CD8-positive, alpha-beta memory T cell (primary cell): ENCODE data around the gene CRB3. TPM values are rescaled to one million over a fixed set of nuclear protein-coding genes. Genes with fewer than 3 reads are reported as not detected.

ENCODE experiments used
- CTCF ChIA-PET: fragments of 350-600 bp; sonication (Branson Sonifier 250); formaldehyde crosslinking; loops from one replicate; lab custom pipeline; 2021; ENCODE audit warnings: antibody characterized with exemption; lab: Charles Lee
- POLR2A ChIA-PET: fragments of 350-600 bp; sonication (Branson Sonifier 250); formaldehyde crosslinking; loops from one replicate; lab custom pipeline; 2021; ENCODE audit warnings: antibody characterized with exemption; lab: Charles Lee
- DNase-seq, 5 donors: peaks; one replicate each; pipeline versions ENCODE4 v3.0.0 to v3.0.0-alpha.2; 2020 to 2022; ENCODE audit warnings: mixed read lengths in 1 of 5
- H3K27ac ChIP-seq: one replicate; pipeline ENCODE4 v1.7.0; 2013; ENCODE audit warnings: low read depth, mild to moderate bottlenecking, low read length, moderate library complexity
- H3K27me3 ChIP-seq: 2 replicates; pipeline ENCODE4 v1.7.0; 2013; ENCODE audit warnings: low read length, mild to moderate bottlenecking; ENCODE audit not compliant: insufficient read depth, poor library complexity, severe bottlenecking
- H3K36me3 ChIP-seq: 2 replicates; pipeline ENCODE4 v1.7.0; 2013; ENCODE audit warnings: mild to moderate bottlenecking, low read length, moderate library complexity; ENCODE audit not compliant: insufficient read depth
- H3K4me1 ChIP-seq: 2 replicates; pipeline ENCODE4 v1.7.0; 2013; ENCODE audit warnings: mild to moderate bottlenecking, low read length, moderate library complexity; ENCODE audit not compliant: insufficient read depth
- H3K4me3 ChIP-seq: 2 replicates; pipeline ENCODE4 v1.7.0; 2013; ENCODE audit warnings: mild to moderate bottlenecking, low read length
- H3K9me3 ChIP-seq: 2 replicates; pipeline ENCODE4 v1.7.0; 2013; ENCODE audit warnings: mild to moderate bottlenecking, low read length
- H3K27ac Mint-ChIP-seq, 8 donors: one replicate each; pipeline ENCODE4 v1.8.0; 2020 to 2021; ENCODE audit warnings: mixed read lengths in 8 of 8, mild to moderate bottlenecking in 6 of 8, inconsistent platforms in 3 of 8, moderate library complexity in 3 of 8
- H3K27me3 Mint-ChIP-seq, 2 donors: one replicate each; pipeline ENCODE4 v1.8.0; 2020 to 2021; ENCODE audit warnings: mixed read lengths in 2 of 2, mild to moderate bottlenecking in 1 of 2, moderate library complexity in 1 of 2
- H3K36me3 Mint-ChIP-seq, 3 donors: one replicate each; pipeline ENCODE4 v1.8.0; 2020 to 2021; ENCODE audit warnings: mixed read lengths in 3 of 3, inconsistent platforms in 1 of 3, mild to moderate bottlenecking in 1 of 3
- H3K4me1 Mint-ChIP-seq, 3 donors: one replicate each; pipeline ENCODE4 v1.8.0; 2020 to 2021; ENCODE audit warnings: mixed read lengths in 3 of 3, inconsistent platforms in 1 of 3, mild to moderate bottlenecking in 1 of 3
- H3K4me3 Mint-ChIP-seq, 7 donors: one replicate each; pipeline ENCODE4 v1.8.0; 2020 to 2021; ENCODE audit warnings: mixed read lengths in 7 of 7, mild to moderate bottlenecking in 6 of 7, moderate library complexity in 4 of 7, inconsistent platforms in 2 of 7
- H3K9me3 Mint-ChIP-seq, 5 donors: one replicate each; pipeline ENCODE4 v1.8.0; 2020 to 2022; ENCODE audit warnings: mixed read lengths in 5 of 5, mild to moderate bottlenecking in 3 of 5, moderate library complexity in 2 of 5, inconsistent platforms in 1 of 5
- polyA plus RNA-seq: library from polyadenylated mRNA; unstranded; fragments of 300-500 nt; fragmentation: Illumina TruSeq; gene quantifications from one replicate; pipeline ENCODE4 v1.2.3, GENCODE V29; 2021
- total RNA-seq, 2 experiments: library from RNA; stranded (reverse); gene quantifications; one replicate each; pipeline ENCODE4 v1.2.3, GENCODE V29; 2021

Gene CRB3
- total and polyA plus RNA-seq, 3 experiments from 2014 or later, result 0.88 to 4.1 (median 1.8) TPM

DNA sequence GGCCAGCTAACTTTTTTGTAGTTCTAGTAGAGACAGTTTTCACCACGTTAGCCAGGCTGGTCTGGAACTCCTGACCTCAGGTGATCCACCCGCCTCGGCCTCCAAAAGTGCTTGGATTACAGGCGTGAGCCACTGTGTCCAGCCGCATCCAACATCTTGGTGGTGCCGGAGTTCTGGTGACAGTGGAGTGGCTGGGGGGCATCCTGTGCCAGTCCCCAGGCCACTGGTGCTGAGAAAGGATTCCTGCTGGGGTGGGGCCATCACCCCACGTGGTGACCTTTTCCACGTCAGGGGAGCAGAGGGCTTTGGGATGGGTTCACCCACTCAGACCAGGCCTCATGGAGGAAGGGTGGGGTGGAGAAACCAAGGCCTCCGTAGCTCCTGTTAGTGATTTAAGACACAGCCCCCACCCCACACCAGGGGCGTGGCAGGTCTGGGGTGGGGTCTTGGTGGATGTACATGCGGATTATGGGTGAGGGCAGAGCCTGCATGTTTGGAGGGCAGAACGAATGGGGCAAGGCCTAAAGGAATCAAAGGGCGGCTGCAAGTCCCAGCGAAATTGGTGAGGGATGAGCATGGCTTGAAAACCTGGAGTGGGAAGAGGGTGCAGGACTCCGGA lies 51.0 kb downstream of the CRB3 start:
- no peaks in the 10 kb centered on the region for H3K27me3 ChIP-seq
- CTCF ChIA-PET, result interaction anchor here (2.9 to 3.9 kb wide), 2 partner anchors 223 to 348 kb away, joined by 12 to 40 read pairs; partner anchors contain the start of gene GPR108
- H3K27me3 Mint-ChIP-seq, result no peaks in the 10 kb centered on the region
- H3K4me3 Mint-ChIP-seq, result peak overlapping the region; percentile 53 to 94 (median 59)
- no peak overlapping the region for H3K27ac ChIP-seq
- no peaks in the 10 kb centered on the region for H3K36me3 ChIP-seq
- POLR2A ChIA-PET, result interaction anchor here (0.6 kb wide), 1 partner anchor 349 kb away, joined by 4 read pairs; no protein-coding TSS in a partner anchor
- no peak for DNase-seq
- H3K27ac Mint-ChIP-seq, result peak overlapping the region in 4 of 8 donors; percentile 41 to 59 (median 56)
- no peak overlapping the region for H3K4me3 ChIP-seq
- no peaks in the 10 kb centered on the region for H3K9me3 ChIP-seq
- H3K9me3 Mint-ChIP-seq, result no peaks in the 10 kb centered on the region
- peaks cover 0 to 3% (median 0%) of the 10 kb centered on the region in 3 donors for H3K36me3 Mint-ChIP-seq
- H3K4me1 ChIP-seq, result peaks cover 15% of the 10 kb centered on the region
- H3K4me1 Mint-ChIP-seq, result peaks cover 30 to 33% (median 32%) of the 10 kb centered on the region in 3 donors

DNA sequence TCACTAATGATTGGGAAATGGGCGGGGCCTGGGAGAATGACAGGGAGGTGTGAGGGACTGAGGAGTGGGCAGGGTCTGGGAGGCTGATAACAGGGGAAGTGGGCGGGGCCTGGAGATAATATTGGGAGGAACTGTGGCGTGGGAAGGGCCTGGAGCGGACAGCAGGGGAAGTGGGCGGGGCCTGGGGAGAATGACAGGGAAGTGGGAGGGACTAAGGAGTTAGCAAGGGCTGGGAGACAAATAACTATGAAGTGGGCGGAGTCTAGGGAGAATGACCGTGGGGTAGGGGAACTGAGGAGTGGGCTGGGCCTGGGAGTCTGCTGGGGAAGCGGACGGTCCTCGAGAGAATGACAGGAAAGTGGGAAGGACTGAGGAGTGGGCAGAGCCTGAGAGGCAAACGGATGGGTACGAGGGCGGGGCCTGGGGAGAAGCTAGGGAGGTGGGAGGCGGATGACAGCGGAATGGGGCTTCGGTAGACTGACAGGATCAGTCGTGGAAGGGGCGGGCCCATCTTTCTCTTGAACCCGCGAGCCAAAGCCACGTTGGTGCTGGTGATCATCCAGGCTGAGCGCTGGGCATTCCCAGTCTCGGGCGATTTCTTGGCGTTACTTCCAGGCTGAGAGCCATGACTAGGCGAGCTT lies 52.1 kb downstream of the CRB3 start:
- peaks cover 15% of the 10 kb centered on the region for H3K4me1 ChIP-seq
- Mint-ChIP-seq H3K27me3 (no peaks in the 10 kb centered on the region), H3K9me3 (no peaks in the 10 kb centered on the region), H3K4me1 (peaks cover 31 to 37% (median 32%) of the 10 kb centered on the region in 3 donors), H3K4me3 (peak overlapping the region; percentile 92 to 98 (median 94)), H3K36me3 (peaks cover 0 to 3% (median 0%) of the 10 kb centered on the region in 3 donors), H3K27ac (peak overlapping the region; percentile 27 to 95 (median 84))
- H3K4me3 ChIP-seq, result peak overlapping the region; percentile 84
- H3K36me3 ChIP-seq, result no peaks in the 10 kb centered on the region
- peak; percentile 49 to 73 (median 56) for DNase-seq
- no peaks in the 10 kb centered on the region for H3K27me3 ChIP-seq
- ChIA-PET CTCF (interaction anchor here (0.6 to 3.9 kb wide), 31 partner anchors 11 to 351 kb away, joined by 3 to 40 read pairs (median 4); partner anchors contain the start of genes ALKBH7, DENND1C, GPR108 and TNFSF9), POLR2A (interaction anchor here (0.7 to 1.5 kb wide), 4 partner anchors 91 to 348 kb away, joined by 3 to 7 read pairs (median 4); no protein-coding TSS in a partner anchor)
- peak overlapping the region; percentile 70 for H3K27ac ChIP-seq
- H3K9me3 ChIP-seq, result no peaks in the 10 kb centered on the region

Other genes with a start within 250 kb of the CRB3 start
- gene MLLT1, start 184.3 kb upstream of the CRB3 start, total RNA-seq, result 10 to 100 TPM; 63.9 to 64.2 TPM
- 2.5 TPM for gene MLLT1, start 184.3 kb upstream of the CRB3 start, polyA plus RNA-seq
- gene ACER1, start 130.7 kb upstream of the CRB3 start, total RNA-seq, result not detected
- 2.4 TPM for gene ACER1, start 130.7 kb upstream of the CRB3 start, polyA plus RNA-seq
- gene CLPP, start 102.7 kb upstream of the CRB3 start, total RNA-seq, result 100 to 1,000 TPM; 197 to 201 TPM
- gene CLPP, start 102.7 kb upstream of the CRB3 start, polyA plus RNA-seq, result 175 TPM
- gene ALKBH7, start 91.5 kb upstream of the CRB3 start, total RNA-seq, result 10 to 100 TPM; 25.5 to 34.3 TPM
- gene ALKBH7, start 91.5 kb upstream of the CRB3 start, polyA plus RNA-seq, result 82.2 TPM
- 1 to 10 TPM; 1.6 to 1.8 TPM for gene PSPN, start 88.3 kb upstream of the CRB3 start, total RNA-seq
- gene PSPN, start 88.3 kb upstream of the CRB3 start, polyA plus RNA-seq, result 0.76 TPM
- gene GTF2F1, start 71.1 kb upstream of the CRB3 start, total RNA-seq, result 10 to 100 TPM; 63.3 to 66.2 TPM
- 25.2 TPM for gene GTF2F1, start 71.1 kb upstream of the CRB3 start, polyA plus RNA-seq
- gene KHSRP, start 39.5 kb upstream of the CRB3 start, total RNA-seq, result 100 to 1,000 TPM; 456 to 459 TPM
- 22.0 TPM for gene KHSRP, start 39.5 kb upstream of the CRB3 start, polyA plus RNA-seq
- under 1 TPM; 0.28 to 0.33 TPM for gene SLC25A41, start 30.5 kb upstream of the CRB3 start, total RNA-seq
- not detected for gene SLC25A41, start 30.5 kb upstream of the CRB3 start, polyA plus RNA-seq
- gene SLC25A23, start 4.5 kb upstream of the CRB3 start, total RNA-seq, result 10 to 100 TPM; 14.5 to 14.8 TPM
- gene SLC25A23, start 4.5 kb upstream of the CRB3 start, polyA plus RNA-seq, result 19.9 TPM
- 10 to 100 TPM; 51.9 to 55.1 TPM for gene DENND1C, start 17.5 kb downstream of the CRB3 start, total RNA-seq
- gene DENND1C, start 17.5 kb downstream of the CRB3 start, polyA plus RNA-seq, result 93.2 TPM
- gene TUBB4A, start 38.0 kb downstream of the CRB3 start, total RNA-seq, result 1 to 10 TPM; 7.1 to 8.9 TPM
- 5.9 TPM for gene TUBB4A, start 38.0 kb downstream of the CRB3 start, polyA plus RNA-seq
- gene TNFSF9, start 66.8 kb downstream of the CRB3 start, total RNA-seq, result 10 to 100 TPM; 11.3 to 12.1 TPM
- gene TNFSF9, start 66.8 kb downstream of the CRB3 start, polyA plus RNA-seq, result 4.5 TPM
- gene CD70, start 126.9 kb downstream of the CRB3 start, total RNA-seq, result 10 to 100 TPM; 63.1 to 70.0 TPM
- gene CD70, start 126.9 kb downstream of the CRB3 start, polyA plus RNA-seq, result 4.0 TPM
- 100 to 1,000 TPM; 111 to 116 TPM for gene TNFSF14, start 205.9 kb downstream of the CRB3 start, total RNA-seq
- gene TNFSF14, start 205.9 kb downstream of the CRB3 start, polyA plus RNA-seq, result 30.7 TPM